Measurements from ENCODE around the gene GLG1.
A peak's percentile ranks its signal among the peaks of the same experiment; 100 is the strongest.
"Not testable (repeated sequence)": the region's sequence is repeated elsewhere in the genome, so short reads cannot be mapped to it uniquely, and the experiment has no call there.

GLG1 gene

DNA sequence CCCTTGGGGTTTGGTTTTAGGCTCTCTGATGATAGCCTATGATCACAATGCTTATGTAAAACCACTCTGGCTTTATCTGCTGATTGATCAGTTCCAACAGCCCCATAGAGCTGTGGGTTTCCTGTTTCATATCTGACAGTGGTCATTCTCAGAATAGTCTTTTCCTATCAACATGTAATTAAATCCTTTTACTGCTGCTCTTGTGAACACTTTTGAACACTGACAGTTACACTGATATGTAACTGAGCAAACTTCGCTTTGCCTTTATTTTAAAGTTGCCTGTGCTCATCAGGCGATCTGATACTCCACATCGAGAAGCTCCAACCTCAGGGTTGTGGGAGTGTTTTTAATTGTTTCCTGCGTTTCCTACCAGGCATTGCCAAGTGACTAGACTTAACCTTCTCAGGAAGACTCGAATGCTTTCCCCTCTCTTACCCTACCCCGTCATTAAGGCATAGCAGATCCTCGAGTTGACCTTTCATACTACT, 168.4 kb downstream of the GLG1 start:
- DNase-seq: no peak

GRCh38 chr16:74431516-74431915, 175.4 kb downstream of the GLG1 start:
- no peak for DNase-seq

- peak; percentile 2 for DNase-seq
Measured at GRCh38 chr16:74430036-74430712, 176.7 kb downstream of the GLG1 start.

DNA sequence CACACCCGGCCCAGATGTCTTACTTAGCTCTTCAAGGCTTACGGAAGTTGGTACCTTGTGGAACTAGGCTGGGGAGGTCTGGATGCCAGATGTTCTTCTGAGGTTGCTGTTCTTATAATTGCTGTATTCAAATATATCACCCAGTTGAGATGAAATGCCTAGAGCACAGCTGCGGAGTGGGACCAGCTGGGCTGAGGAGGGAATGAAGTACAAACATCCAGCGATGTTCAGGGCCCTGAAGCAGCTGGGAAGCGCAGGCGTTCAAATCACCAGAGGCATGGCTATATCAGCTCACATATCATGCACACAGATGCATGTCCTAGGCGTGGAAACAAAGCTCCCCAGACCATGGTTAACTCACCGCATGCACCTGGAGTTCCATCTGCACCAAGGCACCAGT, 178.4 kb downstream of the GLG1 start:
- not testable (repeated sequence) for DNase-seq

GRCh38 chr16:74425751-74426150, 181.2 kb downstream of the GLG1 start:
- DNase-seq: not testable (repeated sequence)

GRCh38 chr16:74423721-74424120, 183.2 kb downstream of the GLG1 start:
- not testable (repeated sequence) for DNase-seq

GRCh38 chr16:74422086-74422485, 184.8 kb downstream of the GLG1 start:
- DNase-seq: not testable (repeated sequence)

GRCh38 chr16:74421482-74421785, 185.5 kb downstream of the GLG1 start:
- not testable (repeated sequence) for DNase-seq

DNA sequence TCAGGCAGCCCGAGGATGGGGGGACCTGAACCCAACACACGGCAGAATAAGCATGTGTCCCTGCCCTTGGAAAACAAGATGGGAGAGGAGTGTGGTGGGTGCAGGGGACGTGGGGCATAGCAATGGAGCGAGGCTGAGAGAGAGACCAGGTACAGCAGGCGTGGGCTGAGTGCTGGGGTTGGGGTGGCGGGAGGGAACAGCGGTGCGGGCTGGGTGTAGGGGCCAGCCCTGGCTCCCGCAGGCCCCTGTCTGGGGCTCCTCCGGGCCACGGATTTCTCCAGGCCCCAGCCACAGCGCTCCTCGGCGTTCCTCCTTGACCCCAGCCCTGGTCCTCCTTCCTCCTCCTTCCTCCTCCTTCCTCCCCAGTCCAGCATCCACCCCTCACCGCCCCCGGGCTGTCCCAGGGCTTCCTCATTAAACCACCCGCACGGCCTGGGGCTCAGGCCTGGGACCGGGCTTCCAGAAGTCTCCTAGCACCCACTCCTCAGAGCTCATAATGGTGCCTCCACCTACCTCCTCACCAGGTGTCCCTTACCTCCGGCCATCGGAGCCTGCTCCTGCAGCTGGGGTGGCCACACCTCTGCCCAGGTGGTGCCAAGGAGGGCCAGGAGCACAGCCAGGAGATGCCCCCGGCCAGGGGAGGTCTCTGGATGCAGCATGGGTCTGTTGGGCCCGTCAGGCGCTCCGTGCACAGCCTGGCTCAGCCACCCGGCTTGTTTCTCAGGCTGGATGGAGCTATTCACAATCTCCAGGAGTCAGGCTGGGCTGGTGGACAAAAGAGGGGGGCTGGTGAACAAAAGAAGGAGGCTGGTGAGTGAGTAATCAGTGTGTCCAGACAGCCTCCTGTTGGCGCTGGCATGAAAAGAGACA, 186.1 kb downstream of the GLG1 start, which contains the start of gene CLEC18B:
Gene CLEC18B (minus strand): TSS at position 867 of the 870 bp plus-strand sequence. CDS start 208 bp downstream, at position 659.
- not testable (repeated sequence) for DNase-seq

- DNase-seq: not testable (repeated sequence)
Measured at GRCh38 chr16:74419811-74420210, 187.1 kb downstream of the GLG1 start.

DNA sequence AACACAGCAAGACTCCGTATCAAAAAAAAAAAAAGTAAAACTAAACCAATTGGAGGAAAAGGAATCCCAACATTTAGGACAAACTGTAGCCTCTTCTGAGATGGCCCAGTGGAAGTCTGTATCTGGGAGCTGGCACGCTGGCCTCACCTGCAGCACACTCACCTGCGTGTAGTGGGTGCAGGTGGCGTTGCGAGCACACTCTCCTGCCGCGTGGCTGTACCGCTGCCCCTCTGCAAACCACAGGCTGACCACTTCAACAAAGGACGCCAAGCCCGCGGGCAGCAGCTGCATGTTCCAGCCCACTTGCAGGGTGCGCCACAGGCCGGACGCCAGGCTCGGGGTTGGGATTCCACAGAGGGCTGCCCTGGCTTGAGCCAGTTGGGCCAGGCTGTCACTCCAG, 189.0 kb downstream of the GLG1 start:
- not testable (repeated sequence) for DNase-seq

GRCh38 chr16:74413920-74414319, 193.0 kb downstream of the GLG1 start:
- DNase-seq: not testable (repeated sequence)

DNA sequence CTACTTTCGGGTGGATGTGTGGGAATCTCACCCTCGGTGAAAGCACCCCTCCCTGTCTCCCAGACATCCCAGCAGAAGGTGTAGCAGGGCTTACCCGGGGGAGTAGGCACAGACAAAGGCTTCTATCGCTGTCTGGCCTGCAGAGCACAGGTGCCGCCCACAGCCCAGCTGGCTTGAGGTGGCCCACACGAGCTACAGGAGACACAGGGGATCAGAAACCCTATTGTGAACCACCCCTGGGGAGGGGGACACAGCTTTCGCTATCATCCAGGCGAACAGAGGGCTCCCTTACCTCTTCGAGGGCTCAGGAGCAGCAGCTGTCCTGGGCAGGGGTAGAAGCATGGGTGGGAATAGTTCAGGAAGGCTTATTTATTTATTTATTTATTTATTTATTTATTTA, 193.4 kb downstream of the GLG1 start:
- DNase-seq: not testable (repeated sequence)

- not testable (repeated sequence) for DNase-seq
Measured at GRCh38 chr16:74412775-74413390, 194.0 kb downstream of the GLG1 start.

- DNase-seq: not testable (repeated sequence)
Measured at GRCh38 chr16:74412138-74412774, 194.7 kb downstream of the GLG1 start.

- DNase-seq: not testable (repeated sequence)
Measured at GRCh38 chr16:74410981-74411380, 195.9 kb downstream of the GLG1 start.

- peak; percentile 18 for DNase-seq
Measured at GRCh38 chr16:74410057-74410957, 196.6 kb downstream of the GLG1 start.

- not testable (repeated sequence) for DNase-seq
Measured at GRCh38 chr16:74409185-74409981, 197.5 kb downstream of the GLG1 start.

GRCh38 chr16:74407362-74407705, 199.6 kb downstream of the GLG1 start:
- not testable (repeated sequence) for DNase-seq

DNA sequence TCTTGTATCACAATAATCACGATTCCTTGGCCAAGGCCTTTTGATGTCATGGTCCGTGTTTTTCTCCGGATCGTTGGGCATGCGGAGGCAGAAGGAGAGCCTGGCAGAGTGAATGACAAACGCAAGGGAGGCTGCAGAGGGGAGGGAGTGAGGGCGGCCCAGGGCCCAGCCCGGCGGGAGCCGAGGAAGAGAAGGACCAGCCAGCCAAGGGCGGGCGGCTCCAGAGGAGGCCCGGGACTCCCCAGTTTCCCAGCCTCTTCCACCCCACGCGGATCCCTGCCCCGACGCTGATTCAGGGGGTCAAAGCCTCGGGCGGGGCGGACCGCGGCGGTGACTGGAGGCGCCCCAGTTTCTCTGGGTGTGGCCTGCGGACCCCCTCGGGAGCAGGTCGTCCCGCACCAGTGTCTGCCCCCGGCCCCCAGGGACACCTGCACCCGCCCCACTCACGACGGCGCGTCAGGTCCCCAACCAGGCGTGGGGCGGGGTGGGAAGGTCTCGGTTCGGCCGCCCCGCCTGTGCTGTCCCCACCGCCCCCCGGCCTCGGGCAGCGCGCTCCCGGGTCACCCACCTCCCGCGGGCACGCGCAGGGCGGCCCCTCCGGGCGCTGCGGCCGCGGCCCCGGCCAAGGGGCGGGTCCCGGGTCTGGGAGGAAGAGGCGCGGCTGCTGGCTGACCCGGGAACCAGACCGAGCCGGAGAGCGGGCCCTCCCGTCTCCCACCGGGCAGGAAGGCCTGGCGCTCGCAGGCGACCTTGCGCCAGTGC, 200.1 kb downstream of the GLG1 start:
- DNase-seq: not testable (repeated sequence)

Data from NCI-H524 treated with DMSO at 0.1 percent for 48 hours (cell line).